Stimulated activated CD8-positive, alpha-beta memory T cell treated with anti-CD3 and anti-CD28 coated beads, Interleukin-15, amount 100 ng/mL, for 1 hour (primary cell): ENCODE measurements around the gene PCDHGA1.
"Not testable (repeated sequence)": the region's sequence is repeated elsewhere in the genome, so short reads cannot be mapped to it uniquely, and the experiment has no call there.

Source experiments
- DNase-seq: peaks from one replicate; pipeline ENCODE4 v3.0.0-alpha.2; 2020; ENCODE audit warnings: low read depth

PCDHGA1 gene

DNA sequence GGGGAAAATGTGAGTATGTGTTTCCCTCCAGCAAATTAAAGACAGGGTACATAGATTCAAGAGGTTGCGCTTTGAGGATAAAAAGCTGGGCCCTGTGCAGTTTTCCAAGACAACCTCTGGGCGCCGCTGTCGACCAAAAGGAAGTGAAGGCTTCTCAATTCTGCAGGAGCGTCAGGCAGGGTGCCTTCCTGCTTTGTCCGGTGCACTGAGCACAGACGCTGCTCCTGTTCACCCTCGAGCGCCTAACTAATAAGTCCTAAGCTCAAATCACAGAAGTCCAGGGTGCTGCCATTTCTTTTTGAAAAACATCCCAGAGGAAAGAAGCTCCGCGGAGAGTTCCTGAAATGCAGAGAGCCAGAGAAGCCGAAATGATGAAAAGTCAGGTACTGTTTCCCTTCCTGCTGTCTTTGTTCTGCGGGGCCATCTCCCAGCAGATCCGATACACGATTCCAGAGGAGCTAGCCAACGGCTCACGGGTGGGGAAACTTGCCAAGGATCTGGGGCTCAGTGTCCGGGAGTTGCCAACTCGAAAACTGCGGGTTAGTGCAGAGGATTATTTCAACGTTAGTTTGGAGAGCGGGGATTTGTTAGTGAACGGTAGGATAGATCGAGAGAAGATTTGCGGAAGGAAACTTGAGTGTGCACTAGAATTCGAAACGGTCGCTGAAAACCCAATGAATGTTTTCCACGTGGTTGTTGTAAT is 19.8 kb downstream of the PCDHGA1 start, which contains the start of gene PCDHGB1:
PCDHGB1 (plus strand) TSS at position 183 of the 703 bp plus-strand sequence; CDS start at position 345, 162 bp downstream.
- no peak for DNase-seq

DNA sequence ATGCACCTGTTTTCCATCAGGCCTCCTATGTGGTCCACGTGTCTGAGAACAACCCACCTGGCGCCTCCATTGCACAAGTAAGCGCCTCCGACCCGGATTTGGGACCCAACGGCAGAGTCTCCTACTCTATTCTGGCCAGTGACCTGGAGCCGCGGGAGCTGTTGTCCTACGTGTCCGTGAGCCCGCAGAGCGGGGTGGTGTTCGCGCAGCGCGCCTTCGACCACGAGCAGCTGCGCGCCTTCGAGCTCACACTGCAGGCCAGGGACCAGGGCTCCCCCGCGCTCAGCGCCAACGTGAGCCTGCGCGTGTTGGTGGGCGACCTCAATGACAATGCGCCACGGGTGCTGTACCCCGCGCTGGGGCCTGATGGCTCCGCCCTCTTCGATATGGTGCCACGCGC is 21.3 kb downstream of the PCDHGA1 start:
- DNase-seq = no peak

DNA sequence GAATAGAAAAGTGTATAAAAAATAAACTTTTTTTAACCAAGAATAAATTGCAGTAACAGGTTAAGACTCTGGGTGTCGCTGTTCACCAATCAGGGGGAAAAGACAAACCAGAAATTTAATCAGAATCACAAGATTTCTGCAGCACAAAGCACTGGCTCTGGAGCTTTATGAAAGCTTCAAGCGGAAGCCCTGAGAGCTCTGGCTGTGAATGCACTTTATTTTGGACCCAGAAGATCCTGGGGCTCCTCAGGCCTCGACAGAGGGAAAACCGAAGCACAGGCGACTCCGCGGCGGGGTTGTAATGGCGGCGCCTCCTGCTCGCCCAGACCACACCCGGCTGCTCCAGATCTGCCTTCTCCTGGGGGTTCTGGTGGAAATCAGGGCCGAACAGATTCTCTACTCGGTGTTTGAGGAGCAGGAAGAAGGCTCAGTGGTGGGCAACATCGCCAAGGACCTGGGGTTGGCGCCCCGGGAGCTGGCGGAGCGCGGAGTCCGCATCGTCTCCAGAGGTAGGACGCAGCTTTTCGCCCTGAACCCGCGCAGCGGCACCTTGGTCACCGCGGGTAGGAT is 24.7 kb downstream of the PCDHGA1 start, which contains the start of gene PCDHGA4:
PCDHGA4 (plus strand) TSS at position 122 of the 570 bp plus-strand sequence; CDS start at position 209, 87 bp downstream.
- DNase-seq = no peak

DNA sequence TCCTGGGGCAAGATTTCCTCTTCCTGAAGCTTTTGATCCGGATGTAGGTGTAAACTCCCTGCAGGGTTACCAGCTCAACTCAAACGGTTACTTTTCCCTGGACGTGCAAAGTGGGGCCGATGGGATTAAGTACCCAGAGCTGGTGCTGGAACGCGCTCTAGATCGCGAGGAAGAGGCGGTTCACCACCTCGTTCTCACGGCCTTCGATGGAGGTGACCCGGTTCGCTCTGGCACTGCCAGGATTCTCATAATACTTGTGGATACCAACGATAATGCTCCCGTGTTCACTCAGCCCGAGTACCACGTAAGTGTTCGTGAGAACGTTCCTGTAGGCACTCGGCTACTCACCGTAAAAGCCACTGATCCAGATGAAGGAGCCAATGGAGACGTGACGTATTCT is 25.3 kb downstream of the PCDHGA1 start:
- no peak for DNase-seq

DNA sequence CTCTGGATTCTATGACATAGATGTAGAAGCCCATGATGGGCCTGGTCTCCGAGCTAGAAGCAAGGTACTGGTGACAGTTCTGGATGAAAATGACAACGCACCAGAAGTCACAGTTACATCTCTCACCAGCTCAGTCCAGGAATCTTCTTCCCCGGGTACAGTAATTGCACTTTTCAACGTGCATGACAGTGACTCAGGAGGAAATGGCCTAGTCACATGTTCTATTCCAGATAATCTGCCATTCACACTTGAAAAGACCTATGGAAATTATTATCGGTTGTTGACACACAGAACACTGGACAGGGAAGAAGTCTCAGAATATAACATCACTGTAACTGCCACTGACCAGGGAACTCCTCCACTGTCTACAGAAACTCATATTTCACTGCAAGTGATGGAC is 25.8 kb downstream of the PCDHGA1 start:
- no peak for DNase-seq

DNA sequence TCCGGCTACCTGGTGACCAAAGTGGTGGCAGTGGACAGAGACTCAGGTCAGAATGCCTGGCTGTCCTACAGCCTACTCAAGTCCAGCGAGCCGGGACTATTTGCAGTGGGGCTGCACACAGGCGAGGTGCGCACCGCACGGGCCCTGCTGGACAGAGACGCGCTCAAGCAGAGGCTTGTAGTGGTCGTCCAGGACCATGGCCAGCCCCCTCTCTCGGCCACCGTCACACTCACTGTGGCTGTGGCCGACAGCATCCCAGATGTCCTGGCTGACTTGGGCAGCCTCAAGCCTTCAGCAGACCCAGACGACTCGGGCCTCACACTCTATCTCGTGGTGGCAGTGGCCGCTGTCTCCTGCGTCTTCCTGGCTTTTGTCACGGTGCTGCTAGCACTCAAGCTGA is 26.6 kb downstream of the PCDHGA1 start:
- DNase-seq = no peak

DNA sequence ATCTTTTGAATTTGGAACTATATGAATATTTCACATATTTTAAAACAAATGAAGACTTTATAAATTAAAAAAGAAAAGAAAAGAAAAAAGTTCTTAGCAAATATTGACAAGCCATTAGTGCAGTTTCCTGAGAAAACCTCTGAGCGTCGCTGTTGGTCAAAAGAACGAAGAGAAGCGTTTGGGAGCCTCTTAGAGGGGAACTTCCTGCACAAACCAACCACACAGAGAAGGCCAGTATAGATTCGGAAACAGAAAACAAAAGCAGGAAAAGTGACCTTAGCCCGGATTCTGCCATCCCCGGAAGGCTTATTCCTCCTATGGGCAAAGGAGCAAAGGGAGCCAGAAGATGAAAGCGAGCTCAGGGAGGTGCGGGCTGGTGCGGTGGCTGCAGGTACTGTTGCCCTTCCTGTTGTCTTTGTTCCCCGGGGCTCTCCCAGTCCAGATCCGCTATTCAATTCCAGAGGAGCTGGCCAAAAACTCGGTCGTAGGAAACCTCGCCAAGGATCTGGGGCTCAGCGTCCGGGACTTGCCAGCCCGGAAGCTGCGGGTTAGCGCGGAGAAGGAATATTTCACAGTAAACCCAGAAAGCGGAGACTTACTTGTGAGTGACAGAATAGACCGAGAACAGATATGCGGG is 29.6 kb downstream of the PCDHGA1 start, which contains the start of gene PCDHGB2:
PCDHGB2 (plus strand) TSS at position 205 of the 637 bp plus-strand sequence; CDS start at position 347, 142 bp downstream.
- no peak for DNase-seq

DNA sequence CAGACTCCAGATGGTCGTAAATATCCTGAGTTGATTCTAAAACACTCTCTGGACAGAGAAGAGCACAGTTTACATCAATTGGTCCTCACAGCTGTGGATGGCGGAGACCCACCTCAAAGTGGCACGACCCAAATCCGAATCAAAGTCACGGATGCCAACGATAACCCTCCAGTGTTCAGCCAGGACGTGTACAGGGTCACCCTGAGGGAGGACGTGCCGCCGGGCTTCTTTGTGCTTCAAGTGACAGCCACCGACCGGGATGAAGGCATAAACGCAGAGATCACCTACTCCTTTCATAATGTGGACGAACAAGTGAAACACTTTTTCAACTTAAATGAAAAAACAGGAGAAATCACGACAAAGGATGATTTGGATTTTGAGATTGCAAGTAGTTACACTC is 30.4 kb downstream of the PCDHGA1 start:
- no peak for DNase-seq

DNA sequence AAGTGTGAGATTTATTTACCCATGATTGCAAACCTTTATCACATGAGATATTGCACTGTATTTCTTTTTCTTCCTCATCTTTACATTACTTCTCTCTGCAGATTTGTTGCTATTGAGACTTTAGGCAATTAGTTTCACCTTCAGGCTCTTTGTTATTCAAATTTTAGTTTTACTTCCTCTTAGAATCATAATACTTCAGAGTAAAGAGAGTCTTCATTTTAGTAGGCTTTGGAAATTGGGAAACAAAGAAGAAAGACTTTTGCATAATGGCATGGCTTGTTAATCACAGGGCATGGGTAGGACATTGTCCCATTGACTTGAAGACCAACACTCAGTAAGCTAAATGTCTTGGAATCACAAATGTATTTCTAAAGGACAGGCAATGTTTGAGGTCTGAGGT is 32.4 kb downstream of the PCDHGA1 start:
- DNase-seq = no peak

DNA sequence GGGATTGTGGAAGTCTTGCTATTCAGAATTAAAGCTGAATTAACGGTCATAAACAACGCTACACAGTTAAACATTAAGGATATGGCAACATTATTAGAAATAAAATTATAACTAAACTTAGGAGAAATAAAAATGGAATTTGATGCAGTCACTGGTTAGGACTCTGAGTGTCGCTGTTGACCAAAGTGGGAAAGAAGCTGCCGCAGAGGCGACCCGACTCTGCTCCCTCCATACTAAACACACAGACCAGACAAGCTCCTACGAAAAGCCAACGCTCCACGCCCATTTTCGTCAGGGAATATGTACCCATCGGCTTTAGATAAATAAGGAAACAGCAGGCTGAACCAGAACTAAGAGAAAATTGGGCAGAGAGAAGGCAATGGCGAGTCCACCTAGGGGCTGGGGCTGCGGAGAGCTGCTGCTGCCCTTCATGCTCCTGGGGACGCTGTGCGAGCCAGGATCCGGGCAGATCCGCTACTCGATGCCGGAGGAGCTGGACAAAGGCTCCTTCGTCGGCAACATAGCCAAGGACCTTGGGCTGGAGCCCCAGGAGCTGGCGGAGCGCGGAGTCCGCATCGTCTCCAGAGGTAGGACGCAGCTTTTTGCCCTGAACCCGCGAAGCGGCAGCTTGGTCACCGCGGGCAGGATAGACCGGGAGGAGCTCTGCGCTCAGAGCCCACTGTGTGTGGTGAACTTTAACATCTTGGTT is 33.8 kb downstream of the PCDHGA1 start, which contains the start of gene PCDHGA5:
PCDHGA5 (plus strand) TSS at position 211 of the 709 bp plus-strand sequence; CDS start at position 380, 169 bp downstream.
- DNase-seq = no peak

DNA sequence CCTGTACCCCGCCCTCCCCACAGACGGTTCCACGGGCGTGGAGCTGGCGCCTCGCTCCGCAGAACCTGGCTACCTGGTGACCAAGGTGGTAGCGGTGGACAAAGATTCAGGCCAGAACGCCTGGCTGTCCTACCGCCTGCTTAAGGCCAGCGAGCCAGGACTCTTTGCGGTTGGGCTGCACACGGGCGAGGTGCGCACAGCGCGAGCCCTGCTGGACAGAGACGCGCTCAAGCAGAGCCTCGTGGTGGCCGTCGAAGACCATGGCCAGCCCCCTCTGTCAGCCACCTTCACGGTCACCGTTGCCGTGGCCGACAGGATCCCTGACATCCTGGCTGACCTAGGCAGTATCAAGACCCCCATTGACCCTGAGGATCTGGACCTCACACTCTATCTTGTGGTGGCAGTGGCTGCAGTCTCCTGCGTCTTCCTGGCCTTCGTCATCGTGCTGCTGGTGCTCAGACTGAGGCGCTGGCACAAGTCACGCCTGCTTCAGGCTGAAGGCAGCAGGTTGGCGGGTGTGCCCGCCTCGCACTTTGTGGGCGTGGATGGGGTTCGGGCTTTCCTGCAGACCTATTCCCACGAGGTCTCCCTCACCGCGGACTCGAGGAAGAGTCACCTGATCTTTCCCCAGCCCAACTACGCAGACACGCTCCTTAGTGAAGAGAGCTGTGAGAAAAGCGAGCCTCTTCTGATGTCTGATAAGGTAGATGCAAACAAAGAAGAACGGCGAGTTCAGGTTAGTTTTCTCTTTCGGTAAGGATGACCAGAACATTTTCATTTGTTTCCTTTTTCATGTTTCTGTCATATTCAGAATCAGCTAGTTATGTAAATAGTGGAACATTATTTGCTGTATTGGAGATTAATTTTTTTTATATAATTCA is 35.9 kb downstream of the PCDHGA1 start:
- DNase-seq = no peak

DNA sequence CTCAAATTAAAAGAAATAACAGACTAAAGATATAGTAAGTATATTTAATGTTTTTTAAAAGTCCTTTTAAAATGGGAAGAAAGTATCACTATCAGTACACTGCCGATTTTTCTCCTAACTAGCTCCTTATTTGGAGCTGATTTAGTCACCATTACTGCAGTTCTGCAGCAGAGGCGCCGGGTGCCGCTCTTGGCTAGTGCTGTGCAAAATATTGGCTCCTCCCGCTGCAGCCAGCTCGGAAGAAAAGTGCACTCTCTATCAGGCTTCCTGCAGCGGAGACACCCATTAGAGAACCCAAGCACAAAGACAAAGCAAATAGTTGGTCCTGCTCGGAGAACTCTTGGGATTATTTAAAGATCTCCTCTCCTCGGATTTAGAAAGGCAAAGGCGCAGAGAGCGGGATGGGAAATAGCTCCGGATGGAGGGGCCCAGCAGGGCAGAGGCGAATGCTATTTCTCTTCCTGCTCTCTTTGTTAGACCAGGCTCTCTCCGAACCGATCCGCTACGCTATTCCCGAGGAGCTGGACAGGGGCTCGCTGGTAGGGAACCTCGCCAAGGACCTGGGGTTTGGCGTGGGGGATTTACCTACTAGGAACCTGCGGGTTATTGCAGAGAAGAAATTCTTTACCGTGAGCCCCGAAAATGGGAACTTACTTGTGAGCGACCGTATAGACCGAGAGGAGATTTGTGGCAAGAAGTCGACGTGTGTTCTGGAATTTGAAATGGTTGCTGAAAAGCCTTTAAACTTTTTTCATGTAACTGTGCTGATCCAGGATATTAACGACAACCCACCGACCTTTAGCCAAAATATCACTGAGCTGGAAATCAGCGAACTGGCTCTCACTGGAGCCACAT is 39.9 kb downstream of the PCDHGA1 start, which contains the start of gene PCDHGB3:
PCDHGB3 (plus strand) TSS at position 249 of the 855 bp plus-strand sequence; CDS start at position 402, 153 bp downstream.
- DNase-seq = peak; percentile 11

DNA sequence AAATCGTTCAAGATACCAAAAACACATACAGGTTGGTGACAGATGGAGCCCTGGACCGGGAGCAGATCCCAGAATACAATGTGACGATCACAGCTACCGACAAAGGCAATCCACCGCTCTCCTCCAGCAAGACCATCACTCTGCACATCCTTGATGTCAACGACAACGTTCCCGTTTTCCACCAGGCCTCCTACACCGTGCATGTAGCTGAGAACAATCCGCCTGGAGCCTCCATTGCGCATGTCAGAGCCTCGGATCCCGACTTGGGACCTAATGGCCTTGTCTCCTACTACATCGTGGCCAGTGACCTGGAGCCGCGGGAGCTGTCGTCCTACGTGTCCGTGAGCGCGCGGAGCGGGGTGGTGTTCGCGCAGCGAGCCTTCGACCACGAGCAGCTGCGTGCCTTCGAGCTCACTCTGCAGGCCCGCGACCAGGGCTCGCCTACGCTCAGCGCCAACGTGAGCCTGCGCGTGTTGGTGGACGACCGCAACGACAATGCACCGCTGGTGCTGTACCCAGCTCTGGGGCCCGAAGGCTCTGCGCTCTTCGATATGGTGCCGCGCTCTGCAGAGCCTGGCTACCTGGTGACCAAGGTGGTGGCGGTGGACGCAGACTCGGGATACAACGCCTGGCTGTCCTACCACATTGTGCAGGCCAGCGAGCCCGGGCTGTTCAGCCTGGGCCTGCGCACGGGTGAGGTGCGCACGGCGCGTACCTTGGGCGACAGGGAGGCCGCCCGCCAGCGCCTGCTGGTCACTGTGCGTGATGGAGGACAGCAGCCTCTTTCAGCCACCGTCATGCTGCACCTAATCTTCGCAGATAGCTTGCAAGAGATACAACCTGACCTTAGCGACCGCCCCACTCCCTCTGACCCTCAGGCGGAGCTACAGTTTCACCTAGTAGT is 41.5 kb downstream of the PCDHGA1 start:
- DNase-seq = no peak

DNA sequence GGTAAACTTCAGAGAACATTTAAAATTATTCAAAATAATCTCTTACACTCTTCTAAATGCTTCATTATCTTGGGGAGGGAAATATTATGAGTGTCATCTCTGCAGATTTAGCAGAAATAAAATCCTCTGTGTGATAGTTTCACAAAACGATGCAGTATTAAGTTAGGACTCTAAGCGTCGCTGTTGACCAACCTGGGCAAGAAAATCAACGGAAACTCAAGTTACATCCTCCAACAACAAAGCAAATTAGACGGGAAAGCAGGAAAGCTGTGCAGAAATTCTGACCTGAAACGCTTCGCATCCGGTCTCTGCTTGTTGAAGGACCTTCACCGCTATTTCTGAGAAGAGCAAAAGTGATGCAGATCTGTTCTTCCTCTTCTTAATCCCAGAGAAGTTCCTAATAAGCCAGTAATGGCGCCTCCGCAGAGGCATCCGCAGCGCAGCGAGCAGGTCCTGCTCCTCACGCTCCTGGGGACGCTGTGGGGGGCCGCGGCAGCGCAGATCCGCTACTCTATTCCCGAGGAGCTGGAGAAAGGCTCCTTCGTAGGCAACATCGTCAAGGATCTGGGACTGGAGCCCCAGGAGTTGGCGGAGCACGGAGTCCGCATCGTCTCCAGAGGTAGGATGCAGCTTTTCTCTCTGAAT is 43.5 kb downstream of the PCDHGA1 start, which contains the start of gene PCDHGA6:
PCDHGA6 (plus strand) TSS at position 219 of the 645 bp plus-strand sequence; CDS start at position 412, 193 bp downstream.
- DNase-seq = no peak

DNA sequence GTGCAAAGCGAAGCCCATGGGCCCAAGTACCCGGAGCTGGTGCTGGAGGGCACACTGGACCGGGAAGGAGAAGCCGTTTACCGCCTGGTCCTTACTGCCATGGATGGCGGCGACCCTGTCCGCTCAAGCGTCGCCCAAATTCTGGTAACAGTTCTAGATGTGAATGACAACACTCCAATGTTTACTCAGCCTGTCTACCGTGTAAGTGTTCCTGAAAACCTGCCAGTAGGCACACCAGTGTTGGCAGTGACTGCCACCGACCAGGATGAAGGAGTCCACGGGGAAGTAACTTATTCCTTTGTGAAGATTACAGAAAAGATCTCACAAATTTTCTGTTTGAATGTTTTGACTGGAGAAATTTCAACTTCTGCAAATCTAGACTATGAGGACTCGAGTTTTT is 44.3 kb downstream of the PCDHGA1 start:
- DNase-seq = no peak

DNA sequence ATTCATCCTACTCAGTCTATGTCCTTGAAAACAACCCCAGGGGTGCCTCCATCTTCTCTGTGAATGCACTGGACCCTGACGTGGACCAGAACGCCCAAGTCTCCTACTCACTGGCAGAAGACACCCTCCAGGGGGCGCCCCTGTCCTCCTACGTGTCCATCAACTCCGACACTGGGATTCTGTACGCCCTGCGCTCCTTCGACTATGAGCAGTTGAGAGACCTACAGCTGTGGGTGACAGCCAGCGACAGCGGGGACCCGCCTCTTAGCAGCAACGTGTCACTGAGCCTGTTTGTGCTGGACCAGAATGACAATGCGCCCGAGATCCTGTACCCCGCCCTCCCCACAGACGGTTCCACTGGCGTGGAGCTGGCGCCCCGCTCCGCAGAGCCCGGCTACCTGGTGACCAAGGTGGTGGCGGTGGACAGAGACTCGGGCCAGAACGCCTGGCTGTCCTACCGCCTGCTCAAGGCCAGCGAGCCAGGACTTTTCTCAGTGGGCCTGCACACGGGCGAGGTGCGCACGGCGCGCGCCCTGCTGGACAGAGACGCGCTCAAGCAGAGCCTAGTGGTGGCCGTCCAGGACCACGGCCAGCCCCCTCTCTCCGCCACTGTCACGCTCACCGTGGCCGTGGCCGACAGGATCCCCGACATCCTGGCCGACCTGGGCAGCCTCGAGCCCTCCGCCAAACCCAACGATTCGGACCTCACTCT is 45.3 kb downstream of the PCDHGA1 start:
- DNase-seq = not testable (repeated sequence)

DNA sequence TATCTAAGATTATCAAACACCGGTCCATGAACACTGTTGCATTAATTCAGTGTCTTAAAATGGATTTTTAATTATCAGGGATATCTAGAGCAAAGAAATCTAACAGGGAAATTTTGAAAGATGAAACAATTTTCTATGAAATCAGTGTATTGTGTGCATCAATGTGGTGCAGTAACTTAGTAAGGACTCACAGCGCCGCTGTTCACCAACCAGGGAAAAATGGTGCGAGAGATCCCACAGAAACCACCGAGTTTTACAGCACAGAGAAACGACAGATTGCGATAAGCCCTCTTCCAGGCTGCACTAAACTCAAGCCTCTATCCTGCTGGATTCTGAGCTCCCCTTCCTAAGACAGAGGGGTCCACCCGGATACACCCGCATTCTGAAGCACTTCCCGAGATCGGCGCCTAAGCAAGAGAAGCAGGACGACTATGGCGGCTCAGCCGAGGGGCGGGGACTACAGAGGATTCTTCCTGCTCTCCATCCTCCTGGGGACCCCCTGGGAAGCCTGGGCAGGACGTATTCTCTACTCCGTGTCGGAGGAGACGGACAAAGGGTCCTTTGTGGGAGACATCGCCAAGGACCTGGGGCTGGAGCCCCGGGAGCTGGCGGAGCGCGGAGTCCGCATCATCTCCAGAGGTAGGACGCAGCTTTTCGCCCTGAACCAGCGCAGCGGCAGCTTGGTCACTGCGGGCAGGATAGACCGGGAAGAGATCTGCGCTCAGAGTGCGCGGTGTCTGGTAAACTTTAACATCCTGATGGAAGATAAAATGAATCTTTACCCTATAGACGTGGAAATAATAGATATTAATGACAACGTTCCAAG is 52.4 kb downstream of the PCDHGA1 start, which contains the start of gene PCDHGA7:
PCDHGA7 (plus strand) TSS at position 274 of the 826 bp plus-strand sequence; CDS start at position 432, 158 bp downstream.
- DNase-seq = no peak
